ENCODE results near the gene TIGD1.

TIGD1 gene

GRCh38 chr2:232569541-232569940, 19.2 kb upstream of the TIGD1 start:
- no peak for DNase-seq

GRCh38 chr2:232568161-232568560, 17.8 kb upstream of the TIGD1 start:
- no peak for DNase-seq

GRCh38 chr2:232567721-232568120, 17.4 kb upstream of the TIGD1 start:
- DNase-seq: no peak

- no peak for DNase-seq
These were observed 13.2 kb upstream of the TIGD1 start for GRCh38 chr2:232563580-232563979.

GRCh38 chr2:232562515-232563151, 12.3 kb upstream of the TIGD1 start:
- no peak for DNase-seq

- DNase-seq: no peak
These were observed 6.1 kb upstream of the TIGD1 start for GRCh38 chr2:232556426-232556825.

- no peak for DNase-seq
These were observed 1.4 kb upstream of the TIGD1 start for GRCh38 chr2:232551776-232552175.

GRCh38 chr2:232551250-232551638, 887 bp upstream of the TIGD1 start:
- DNase-seq: no peak

GRCh38 chr2:232549655-232550353, 553 bp downstream of the TIGD1 start:
- no peak for DNase-seq

GRCh38 chr2:232547991-232548390, 2.4 kb downstream of the TIGD1 start:
- no peak for DNase-seq

- DNase-seq: no peak
These were observed 4.6 kb downstream of the TIGD1 start for GRCh38 chr2:232545511-232546375.

- no peak for DNase-seq
These were observed 5.7 kb downstream of the TIGD1 start for GRCh38 chr2:232544674-232545073.

GRCh38 chr2:232543928-232544631, 6.3 kb downstream of the TIGD1 start:
- no peak for DNase-seq

GRCh38 chr2:232543491-232543890, 6.9 kb downstream of the TIGD1 start:
- no peak for DNase-seq

- DNase-seq: no peak
These were observed 7.5 kb downstream of the TIGD1 start for GRCh38 chr2:232542715-232543467.

GRCh38 chr2:232541961-232542714, 8.2 kb downstream of the TIGD1 start:
- no peak for DNase-seq

- DNase-seq: no peak
These were observed 9.0 kb downstream of the TIGD1 start for GRCh38 chr2:232541195-232541960.

GRCh38 chr2:232540441-232541041, 9.8 kb downstream of the TIGD1 start:
- no peak for DNase-seq

- no peak for DNase-seq
These were observed 10.8 kb downstream of the TIGD1 start, which contains the start of gene CHRNG for GRCh38 chr2:232539298-232540231. Gene CHRNG (plus strand): TSS chr2:232539692. CDS start chr2:232539748, 56 bp downstream.

Data from SIG-M5 (cell line).